ENCODE results near the gene A4GALT.

DNA sequence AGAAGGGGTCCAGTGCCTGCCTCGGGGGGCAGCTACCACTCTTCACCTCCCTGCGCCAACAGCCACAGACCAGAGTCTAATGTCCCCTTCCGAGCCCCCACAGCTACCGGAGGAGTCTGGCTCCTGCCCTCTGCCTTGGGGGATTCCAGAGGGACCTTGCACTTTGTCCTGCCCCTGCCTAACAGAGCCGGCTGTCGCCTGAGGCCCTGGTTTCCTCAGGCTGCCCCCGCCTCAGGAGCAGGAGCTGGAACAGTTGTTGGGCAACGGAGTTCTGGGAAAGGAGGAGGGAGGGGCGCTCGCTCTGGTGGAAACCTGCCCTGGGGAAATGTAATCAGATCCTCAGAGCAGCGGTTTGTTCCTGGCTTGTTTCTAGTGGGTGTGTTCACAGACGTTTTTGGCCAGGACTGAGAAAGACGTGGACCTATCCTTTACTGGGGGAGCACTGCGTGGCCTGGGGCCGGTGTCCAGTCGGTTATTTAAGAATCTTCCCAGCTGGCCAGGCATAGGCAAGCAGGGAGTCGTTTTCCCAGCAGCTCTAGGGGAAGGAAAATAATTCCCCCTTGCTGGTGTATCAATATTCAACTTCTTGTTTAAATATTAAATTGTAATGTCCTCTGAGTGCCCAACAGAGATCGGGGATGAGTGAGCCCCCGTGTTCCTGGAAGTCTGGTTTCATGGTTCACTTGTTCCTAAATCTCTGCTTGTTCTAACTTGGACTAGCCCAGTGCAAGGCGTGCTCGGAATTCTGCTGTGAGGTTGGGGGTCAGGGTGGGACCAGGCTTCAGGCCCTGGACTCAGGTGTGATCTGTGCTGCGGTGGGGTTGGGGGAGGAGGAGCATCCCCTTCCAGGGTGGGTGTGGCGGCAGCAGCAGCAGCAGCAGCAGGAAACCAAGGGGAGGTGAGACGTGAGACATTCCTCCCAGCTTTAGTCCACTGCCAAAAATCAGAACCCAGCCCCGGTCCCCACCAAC lies 32.1 kb downstream of the A4GALT start:
- TF ChIP-seq, protein P1, sequence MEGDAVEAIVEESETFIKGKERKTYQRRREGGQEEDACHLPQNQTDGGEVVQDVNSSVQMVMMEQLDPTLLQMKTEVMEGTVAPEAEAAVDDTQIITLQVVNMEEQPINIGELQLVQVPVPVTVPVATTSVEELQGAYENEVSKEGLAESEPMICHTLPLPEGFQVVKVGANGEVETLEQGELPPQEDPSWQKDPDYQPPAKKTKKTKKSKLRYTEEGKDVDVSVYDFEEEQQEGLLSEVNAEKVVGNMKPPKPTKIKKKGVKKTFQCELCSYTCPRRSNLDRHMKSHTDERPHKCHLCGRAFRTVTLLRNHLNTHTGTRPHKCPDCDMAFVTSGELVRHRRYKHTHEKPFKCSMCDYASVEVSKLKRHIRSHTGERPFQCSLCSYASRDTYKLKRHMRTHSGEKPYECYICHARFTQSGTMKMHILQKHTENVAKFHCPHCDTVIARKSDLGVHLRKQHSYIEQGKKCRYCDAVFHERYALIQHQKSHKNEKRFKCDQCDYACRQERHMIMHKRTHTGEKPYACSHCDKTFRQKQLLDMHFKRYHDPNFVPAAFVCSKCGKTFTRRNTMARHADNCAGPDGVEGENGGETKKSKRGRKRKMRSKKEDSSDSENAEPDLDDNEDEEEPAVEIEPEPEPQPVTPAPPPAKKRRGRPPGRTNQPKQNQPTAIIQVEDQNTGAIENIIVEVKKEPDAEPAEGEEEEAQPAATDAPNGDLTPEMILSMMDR (IDR thresholded peaks at IDR 0.05; ENCODE audit: extremely low read depth in 1 of 2, insufficient read depth in 1 of 2, low read depth in 1 of 2, low read length in 2 of 2), result no peak
- no peak for TF ChIP-seq POLR2AphosphoS5 (IDR thresholded peaks at IDR 0.05; ENCODE audit: insufficient read depth, low read depth, low read length)
- TF ChIP-seq POLR2A (IDR thresholded peaks at IDR 0.05; ENCODE audit: low read depth, low read length), result no peak
- no peak for TF ChIP-seq JUN (IDR thresholded peaks at IDR 0.05; ENCODE audit: borderline replicate concordance, insufficient read depth, insufficient read length, low read depth)
